ENCODE measurements around the gene MAGEE2.
"Not testable (repeated sequence)": the region's sequence is repeated elsewhere in the genome, so short reads cannot be mapped to it uniquely, and the experiment has no call there.

Gene MAGEE2

DNA sequence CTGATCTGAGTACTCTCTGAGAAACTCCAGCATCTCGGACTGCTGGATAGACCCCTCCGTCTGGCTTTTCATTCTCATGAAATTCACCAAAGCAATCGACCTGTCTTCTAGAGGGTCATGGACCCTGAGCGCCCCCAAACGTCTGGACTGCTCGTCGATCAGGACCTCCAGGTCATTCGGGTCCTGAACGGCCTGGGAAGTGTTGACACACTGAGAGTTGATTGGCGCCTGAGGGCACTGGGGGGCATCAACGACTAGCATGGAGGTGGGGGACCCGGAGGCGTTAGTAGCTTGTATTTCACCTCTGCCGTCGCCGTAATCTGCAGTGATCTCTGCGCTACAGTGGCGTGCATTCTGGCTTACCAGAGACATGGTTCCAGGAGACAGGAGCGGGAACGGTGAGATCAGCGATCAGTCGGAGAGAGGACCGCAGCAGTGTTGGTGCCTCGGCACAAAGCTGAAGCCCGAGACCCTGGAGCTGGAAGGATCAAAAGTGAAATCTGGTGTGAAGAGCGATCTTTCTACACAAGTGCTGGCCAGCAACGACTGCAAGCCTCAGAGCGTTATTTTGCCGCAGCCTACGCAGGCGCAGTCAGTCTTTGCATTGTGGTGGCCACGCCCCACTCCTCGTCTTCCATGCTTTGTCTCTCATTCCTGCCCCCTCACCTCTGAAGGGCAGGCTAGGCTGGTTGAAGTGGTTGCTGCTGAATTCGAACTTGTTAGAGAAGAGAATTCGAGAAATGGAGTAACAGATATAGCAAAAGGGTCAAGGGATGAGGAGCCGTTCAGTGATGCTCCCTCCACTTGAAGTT is at the start of gene MAGEE2:
MAGEE2 (minus strand) TSS at position 575 of the 812 bp plus-strand sequence; CDS start at position 372, 203 bp downstream.
- peak; percentile 27 for DNase-seq

- no peak for DNase-seq
Measured at GRCh38 chrX:75786290-75786689, 1.2 kb upstream of the MAGEE2 start.

- DNase-seq = no peak
Measured at GRCh38 chrX:75781611-75782010, 3.4 kb downstream of the MAGEE2 start.

GRCh38 chrX:75768063-75768462 is 17.0 kb downstream of the MAGEE2 start:
- not testable (repeated sequence) for DNase-seq

DNA sequence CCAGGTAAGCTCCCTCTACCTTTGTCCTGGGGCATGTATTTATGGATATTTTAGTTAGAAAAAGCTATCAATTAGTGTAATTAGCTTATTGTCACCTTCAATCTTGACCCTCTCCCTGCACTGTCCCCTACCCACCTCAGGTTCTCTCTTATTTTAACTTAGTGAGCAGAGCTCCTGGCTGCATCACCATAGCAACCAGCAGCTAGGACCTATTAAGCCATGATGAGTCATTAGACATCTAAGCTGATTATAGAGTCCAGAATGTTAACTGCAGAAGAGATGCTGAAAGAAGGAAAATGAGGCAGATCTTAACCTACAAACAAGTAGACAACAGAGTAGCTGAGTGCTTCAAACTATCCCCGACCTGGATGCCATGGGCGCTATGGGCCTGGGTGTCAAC is 36.6 kb downstream of the MAGEE2 start:
- no peak for DNase-seq

- DNase-seq = no peak
Measured at GRCh38 chrX:75746891-75747639, 38.0 kb downstream of the MAGEE2 start.

Data from NCI-H524 treated with DMSO at 0.1 percent for 48 hours (cell line).